ENCODE measurements around the gene IPPK. TPM values are rescaled to one million over a fixed set of nuclear protein-coding genes. Genes with fewer than 3 reads are reported as not detected.
A peak's percentile ranks its signal among the peaks of the same experiment; 100 is the strongest.

Gene IPPK
- total RNA-seq, 2 donors from 2014 or later: 7.1 to 9.5 TPM

DNA sequence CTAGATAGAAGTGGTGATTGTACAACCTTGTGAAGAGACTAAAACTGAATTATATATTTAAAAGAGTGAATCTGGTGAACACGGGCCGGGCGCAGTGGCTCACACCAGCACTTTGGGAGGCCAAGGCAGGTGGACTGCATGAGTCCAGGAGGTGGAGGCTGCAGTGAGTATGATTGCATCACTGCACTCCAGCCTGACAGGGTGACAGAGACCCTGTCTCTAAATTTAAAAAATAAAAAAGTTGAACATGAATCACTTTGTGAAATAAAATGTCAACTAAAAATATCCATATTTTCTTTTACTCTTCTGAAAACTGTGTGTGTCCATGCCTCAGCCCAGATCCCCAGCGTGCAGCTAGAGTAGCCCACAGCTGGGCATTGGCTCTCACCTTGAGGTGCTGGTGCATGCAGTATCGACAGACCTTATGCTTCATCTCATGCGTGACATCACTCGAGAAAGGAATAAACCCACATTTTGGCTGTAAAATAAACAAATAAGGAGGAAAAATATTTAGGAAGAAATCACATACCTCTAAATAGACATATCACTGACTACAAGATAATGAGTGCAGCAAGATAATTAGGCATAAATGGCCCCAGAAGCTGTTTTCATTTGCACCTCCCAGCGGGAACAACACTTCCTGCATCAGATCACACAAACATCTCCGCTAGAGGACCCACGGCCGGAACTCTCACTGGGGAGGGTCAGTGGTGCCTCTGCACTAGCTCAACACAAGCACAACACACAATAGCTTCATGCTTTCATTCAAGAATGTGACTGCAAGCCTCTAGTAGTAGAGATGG, 22.1 kb downstream of the IPPK start:
- DNase-seq (no peak), ATAC-seq (no peak)
- intact Hi-C loops (cut with DNase I, micrococcal nuclease): loop anchor here in 1 of 2 donors (10.0 kb wide), 1 partner anchor 513 kb away; no protein-coding TSS in a partner anchor

DNA sequence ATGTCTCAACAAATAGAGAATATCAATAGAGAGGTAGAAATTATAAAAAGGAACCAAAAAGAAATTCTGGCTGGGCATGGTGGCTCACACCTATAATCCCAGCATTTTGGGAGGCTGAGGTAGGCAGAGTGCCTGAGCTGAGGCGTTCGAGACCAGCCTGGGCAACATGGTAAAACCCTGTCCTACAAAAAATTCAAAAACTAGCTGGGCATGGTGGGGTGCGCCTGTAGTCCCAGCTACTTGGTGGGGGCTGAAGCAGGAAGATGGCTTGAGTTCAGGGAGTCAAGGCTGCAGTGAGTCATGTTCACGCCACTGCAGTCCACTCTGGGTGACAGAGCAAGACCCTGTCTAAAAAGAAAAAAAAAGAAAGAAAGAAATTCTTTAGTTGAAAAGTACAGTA, 24.9 kb downstream of the IPPK start:
- DNase-seq: no peak
- intact Hi-C loops (cut with DNase I, micrococcal nuclease): loop anchor here in 1 of 2 donors (10.0 kb wide), 1 partner anchor 510 kb away; no protein-coding TSS in a partner anchor
- no peak for ATAC-seq

DNA sequence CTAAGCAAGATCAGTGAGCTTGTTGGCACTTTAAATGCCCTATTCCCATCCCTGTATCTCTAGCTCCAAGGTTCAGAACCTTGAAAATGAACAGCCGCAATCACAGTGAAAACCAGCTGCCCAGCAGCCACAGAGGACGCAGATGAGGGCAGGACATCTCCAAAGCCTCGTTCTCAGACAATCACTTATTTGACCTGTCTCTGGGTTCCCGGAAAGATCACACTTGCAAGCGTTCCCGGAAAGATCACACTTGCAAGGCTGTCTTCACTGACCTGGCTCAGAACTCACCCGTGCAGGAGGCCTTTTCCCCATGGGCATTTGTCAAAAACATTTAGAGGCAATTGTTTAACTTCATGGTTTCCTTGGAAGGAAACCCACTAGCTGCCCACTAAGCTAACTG, 25.7 kb downstream of the IPPK start:
- DNase-seq: no peak
- ATAC-seq: no peak
- intact Hi-C loops (cut with DNase I, micrococcal nuclease): loop anchor here in 1 of 2 donors (10.0 kb wide), 1 partner anchor 509 kb away; no protein-coding TSS in a partner anchor

DNA sequence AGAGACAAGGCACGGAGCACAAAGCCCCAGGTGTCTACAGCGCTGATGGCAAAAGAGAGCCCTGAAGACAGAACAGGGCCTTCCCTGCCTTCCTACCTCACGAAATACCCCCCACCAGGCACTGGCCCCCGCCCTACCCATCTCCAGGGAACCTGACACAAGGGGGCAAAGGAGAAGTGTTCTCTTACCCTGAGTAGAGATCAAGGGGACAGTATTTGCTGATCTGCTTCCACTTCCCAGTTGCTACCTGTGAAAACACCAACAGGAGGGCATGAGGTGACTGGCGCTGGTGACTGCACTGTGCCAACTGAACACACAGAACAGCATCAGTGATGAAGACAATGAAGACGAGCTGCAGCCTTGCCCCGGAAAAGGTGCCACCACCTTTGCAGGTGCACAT, 27.4 kb downstream of the IPPK start:
- DNase-seq: peak in 1 of 2 donors; percentile 11
- intact Hi-C loops (cut with DNase I, micrococcal nuclease): loop anchor here in 1 of 2 donors (10.0 kb wide), 1 partner anchor 508 kb away; no protein-coding TSS in a partner anchor
- no peak for ATAC-seq

DNA sequence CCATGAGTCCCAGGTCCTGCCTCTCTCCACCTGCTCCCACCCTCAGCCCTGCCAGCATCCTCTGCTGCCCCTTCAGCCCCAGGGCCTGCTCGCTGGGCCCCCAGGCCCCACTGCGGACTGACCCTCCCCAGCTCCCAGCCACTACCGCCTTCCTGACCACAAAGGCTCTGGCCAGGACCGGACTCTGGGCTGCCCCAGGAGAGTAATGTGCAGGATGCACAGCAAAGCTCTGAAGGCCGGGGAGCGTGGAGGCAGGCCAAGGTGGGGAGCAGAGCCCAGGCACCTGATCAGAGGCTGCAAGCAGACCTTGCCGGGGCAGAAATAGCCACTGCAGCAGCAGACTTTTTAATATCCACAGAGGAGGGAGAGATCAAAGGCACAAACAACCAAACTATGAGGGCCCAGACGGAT, 27.9 kb downstream of the IPPK start:
- DNase-seq (peak in 1 of 2 donors; percentile 20), ATAC-seq (no peak)
- intact Hi-C loops (cut with DNase I, micrococcal nuclease): loop anchor here in 1 of 2 donors (10.0 kb wide), 1 partner anchor 507 kb away; no protein-coding TSS in a partner anchor

DNA sequence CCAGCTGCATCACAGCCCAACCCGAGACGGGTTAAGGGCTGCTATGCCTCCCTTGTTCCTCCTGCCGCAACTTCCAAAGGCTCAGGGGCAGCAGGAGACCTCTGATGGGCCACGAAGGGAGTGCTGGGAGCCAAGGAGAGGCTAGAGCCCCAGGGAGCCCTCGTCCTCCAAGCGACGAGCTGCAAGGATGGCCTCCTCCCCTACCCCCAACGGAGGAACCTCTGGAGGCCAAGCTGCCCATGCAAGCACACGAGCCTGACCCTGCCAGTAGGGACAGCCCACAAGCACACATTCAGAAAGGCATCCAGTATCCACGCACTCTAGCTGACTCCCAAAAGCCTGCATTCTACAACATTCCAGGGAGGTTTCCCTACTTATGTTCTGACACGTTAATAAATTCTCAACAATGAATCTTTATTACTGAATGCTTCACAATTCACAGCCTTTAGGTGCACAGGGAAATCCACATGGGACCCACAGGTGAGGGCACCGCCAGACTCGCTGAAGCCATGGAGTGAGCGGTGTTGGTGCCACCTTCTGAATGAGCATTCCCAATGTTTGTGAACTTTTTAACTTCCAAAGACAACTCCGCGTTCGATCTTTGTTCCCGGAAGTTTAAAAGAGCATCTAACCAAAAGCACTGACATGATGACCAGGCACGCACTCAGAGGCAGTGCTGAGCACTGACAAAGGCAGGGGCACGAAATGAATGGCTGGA, 28.7 kb downstream of the IPPK start:
- no peak for ATAC-seq
- intact Hi-C loops (cut with DNase I, micrococcal nuclease): loop anchor here in 1 of 2 donors (10.0 kb wide), 1 partner anchor 506 kb away; no protein-coding TSS in a partner anchor
- DNase-seq: peak in 1 of 2 donors; percentile 8

DNA sequence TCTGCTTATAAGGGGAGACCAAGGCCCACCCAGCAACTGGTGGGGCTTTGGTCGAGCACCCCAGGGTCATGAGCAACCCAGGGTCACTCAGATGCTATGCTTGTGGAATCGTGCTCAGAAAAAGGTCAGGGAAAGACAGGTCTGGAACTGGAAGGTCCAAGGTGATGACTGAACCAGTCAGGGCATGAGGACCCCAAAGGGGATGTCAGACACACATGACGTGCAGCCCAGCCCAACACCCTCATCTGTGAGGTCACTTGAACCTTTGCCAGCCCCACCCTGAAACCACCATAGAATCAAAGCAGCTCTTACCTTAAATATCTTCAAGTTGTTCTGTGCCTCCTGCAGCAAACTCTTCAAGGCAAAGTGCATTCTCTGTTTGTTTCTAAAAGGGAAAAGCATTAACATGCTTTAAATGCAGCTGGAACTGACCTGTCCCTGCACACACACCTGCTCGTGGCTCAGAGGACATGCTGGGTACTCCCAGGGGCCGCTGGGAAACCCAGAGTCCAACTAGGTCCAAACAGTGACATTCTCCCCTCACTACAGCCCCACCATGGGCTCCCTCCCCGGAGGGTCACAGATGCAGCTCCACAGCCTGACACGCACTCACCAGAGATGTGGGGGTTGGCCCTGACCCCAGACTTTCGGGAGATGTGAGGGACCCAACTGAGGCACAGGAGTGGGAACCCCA, 29.4 kb downstream of the IPPK start:
- no peak for ATAC-seq
- intact Hi-C loops (cut with DNase I, micrococcal nuclease): loop anchor here in 1 of 2 donors (10.0 kb wide), 1 partner anchor 506 kb away; no protein-coding TSS in a partner anchor
- peak in 1 of 2 donors; percentile 5 for DNase-seq

DNA sequence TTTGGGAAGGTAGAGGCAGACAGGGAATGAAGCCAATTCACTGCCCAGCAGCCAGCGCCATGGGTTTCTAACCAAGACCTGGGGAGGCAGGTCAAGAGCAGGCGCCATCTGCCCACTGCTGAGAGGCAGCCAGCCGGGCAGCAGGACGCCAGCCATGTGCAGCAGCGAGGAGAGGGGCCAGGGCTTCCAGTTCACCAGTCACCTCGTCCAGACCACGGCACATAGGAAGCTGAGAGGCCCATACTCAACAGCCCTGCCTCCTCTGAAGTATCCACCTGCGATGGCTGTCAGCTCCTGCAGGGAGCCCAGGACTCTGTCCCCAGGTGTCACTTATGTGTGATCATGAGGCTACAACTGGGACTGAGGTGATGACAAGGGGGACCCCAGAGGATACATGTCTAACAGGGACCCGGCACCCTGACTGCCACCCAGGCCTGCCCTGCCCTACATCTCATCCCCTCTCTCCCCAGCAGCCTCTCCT, 30.1 kb downstream of the IPPK start:
- DNase-seq (peak in 1 of 2 donors; percentile 17), ATAC-seq (no peak)
- intact Hi-C loops (cut with DNase I, micrococcal nuclease): loop anchor here in 1 of 2 donors (10.0 kb wide), 1 partner anchor 505 kb away; no protein-coding TSS in a partner anchor

DNA sequence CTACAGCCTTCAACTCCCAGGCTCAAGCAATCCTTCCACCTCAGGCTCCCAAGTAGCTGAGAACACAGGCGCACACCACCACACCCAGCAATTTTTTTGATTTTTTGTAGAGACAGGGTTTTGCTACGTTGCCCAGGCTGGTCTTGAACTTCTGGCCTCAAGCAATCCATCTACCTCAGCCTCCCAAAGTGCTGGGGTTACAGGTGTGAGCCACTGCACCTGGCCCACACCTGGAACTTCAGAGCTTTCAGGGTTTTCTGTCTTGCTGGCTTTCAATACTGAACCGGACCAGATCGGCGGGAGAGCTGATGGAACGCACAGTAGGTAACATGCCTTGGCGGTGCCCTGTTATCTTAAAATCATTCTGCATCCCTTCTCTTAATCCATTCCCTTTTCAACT, 30.8 kb downstream of the IPPK start:
- intact Hi-C loops (cut with DNase I, micrococcal nuclease): no loop called here
- ATAC-seq: no peak
- peak in 1 of 2 donors; percentile 7 for DNase-seq

DNA sequence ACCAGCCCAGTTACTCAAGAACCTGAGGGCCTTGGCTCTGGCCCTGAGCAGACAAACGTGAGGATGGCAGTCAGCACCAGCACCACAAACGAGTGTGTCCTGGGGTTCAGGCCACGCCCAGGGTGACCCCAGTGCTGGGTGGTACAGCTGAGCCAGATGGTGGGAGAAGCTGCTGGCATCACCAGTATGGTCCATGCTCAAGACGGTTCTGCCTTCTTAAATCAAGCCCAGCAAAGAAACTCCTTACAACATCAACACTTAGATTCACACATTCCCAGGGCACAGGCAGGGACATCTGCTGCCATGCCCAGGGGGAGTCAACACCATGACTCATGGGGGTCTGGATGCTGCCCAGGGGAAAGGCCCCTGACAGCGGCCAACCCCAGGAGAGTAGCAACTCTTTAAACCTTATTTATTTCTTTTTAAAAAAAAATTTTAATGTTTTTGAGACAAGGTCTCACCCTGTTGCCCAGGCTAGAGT, 31.3 kb downstream of the IPPK start:
- peak in 1 of 2 donors; percentile 4 for DNase-seq
- ATAC-seq: no peak
- intact Hi-C loops (cut with DNase I, micrococcal nuclease): no loop called here

DNA sequence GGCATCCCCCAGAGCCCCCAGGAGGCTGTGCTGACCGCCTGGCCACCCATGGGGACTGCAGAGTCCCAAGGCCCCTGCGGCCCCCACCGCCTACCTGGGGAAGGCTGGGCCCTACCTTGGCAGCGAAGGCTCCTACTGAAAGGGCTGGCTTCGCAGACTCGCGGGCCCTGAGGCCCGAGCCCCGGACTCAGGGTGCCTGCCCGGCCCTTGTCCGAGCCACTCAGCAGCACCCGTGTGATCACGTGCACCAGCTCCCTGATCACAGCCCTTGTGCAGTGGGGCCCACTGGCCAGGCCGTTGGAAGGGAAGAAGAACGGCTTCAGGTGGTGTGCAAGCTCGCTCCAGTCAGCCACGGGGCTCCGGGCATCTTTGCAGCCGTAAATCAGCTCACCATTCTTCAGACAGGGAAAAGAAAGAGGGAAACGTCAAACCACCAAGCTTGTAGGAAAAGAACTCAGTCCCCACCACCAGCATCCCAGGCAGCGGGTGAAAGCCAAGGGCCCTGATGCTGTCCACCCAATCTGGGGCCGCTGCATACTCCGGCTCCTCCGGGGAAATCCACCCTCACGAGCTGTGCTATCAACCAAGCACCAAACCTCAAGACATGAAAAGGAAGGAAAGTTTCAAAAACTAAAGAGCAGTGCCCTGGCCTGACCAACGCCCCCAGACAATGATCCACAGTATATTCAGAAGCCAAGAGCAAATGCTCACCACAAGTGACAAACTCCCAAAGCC, 31.9 kb downstream of the IPPK start:
- intact Hi-C loops (cut with DNase I, micrococcal nuclease): no loop called here
- ATAC-seq (no peak), DNase-seq (peak in 1 of 2 donors; percentile 8)

DNA sequence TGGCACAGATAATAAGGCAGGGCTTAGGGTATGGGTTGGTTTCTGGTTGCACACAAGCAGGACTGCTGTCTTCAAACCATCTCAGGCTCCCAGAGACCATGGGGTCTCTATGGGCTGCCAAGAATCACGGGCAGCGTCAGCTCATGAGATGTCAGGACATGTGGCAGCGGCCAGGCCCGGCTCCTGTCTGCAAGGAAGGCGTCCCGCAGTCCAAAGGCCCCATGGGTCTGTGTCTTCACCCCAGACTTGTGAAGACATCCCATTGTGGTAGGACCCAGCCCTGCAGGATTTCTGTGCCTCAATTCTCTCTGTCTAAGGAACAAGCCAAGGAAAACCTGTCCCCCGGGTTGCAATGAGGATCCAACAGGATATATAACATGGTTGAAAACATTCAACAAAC, 32.6 kb downstream of the IPPK start:
- ATAC-seq (no peak), DNase-seq (peak in 1 of 2 donors; percentile 14)
- intact Hi-C loops (cut with DNase I, micrococcal nuclease): no loop called here

DNA sequence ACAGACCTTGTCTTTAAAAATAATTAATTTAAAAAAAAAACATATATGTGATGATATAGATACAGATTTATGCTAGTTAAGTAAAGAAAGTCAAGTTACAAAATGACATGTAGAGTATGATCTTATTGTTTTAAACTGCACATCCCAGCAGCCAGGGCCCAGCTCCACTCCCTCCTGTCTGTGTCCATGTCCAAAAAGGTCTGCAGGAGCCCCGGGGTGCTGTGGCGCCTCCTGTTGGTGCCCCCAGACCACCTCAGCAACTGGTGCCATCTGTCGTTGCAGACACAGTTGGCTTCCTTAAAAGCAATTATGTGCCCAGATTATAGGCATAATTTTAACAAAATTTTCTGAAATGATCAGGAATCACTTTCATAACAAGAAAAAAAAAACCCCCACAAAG, 33.3 kb downstream of the IPPK start:
- DNase-seq: no peak
- intact Hi-C loops (cut with DNase I, micrococcal nuclease): no loop called here
- no peak for ATAC-seq

DNA sequence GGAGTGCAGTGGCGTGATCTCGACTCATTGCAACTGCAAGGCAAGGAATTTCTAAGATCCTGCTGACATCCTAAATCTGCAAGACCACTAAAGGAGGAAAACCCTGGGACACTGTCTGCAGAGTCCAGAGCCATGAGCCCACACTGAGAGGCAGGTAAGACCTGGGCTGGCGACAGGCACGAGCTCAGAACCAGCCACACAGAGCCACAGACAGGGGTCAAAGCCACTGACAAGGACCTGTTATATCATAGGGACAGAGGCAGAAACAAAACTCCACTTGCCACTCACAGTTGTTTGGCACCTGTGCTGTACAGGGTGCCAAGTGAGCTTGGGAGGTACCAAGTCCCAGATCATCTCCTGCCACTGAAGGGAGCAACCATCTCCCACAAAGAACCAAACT, 34.2 kb downstream of the IPPK start:
- intact Hi-C loops (cut with DNase I, micrococcal nuclease): no loop called here
- no peak for ATAC-seq
- DNase-seq: peak in 1 of 2 donors; percentile 14

DNA sequence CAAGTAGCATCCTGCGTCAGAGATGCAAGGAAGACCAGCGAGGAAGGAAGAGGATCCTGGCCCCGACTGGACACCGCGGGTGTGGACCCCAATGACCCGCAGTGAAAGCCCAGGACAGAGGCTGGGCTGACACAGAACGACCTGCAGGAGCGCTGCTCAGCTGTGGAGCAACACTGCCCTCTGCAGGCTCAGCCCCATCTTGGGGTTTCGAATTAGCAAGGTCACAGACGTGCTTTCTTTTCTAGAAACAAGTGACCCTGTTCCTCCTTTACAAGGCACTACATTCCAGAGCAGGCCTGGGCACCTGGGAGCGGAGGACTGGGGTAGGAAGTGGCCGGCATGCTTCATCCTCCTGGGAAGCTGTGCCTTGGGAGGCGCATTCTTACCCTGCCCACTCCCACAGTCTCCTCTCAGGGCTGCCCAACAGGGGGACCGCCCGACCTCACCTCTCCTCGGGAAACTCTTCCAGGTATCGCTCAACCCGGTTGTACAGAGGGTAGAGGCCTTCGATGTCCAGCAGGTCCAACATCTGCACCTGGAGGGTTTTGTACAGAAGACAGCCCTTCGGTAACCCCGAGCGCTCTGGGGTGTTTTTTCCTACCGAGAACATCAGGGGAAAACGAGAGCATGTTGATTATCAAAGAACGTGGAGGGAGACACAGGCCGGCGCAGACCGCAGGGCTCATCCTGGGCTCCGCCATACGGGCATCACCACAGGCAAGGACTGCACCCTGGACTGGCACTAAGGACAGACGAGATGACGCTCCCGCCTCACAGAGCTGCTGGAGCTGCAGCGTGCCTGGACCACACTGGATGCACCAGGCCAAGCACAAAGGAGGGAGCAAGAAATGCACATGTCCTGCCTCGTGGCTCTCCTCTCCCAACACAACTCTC, 35.0 kb downstream of the IPPK start:
- intact Hi-C loops (cut with DNase I, micrococcal nuclease): loop anchor here in 1 of 2 donors (5.0 kb wide), 1 partner anchor 293 kb away; no protein-coding TSS in a partner anchor
- peak; percentile 92 for ATAC-seq
- DNase-seq: peak; percentile 52 to 83

DNA sequence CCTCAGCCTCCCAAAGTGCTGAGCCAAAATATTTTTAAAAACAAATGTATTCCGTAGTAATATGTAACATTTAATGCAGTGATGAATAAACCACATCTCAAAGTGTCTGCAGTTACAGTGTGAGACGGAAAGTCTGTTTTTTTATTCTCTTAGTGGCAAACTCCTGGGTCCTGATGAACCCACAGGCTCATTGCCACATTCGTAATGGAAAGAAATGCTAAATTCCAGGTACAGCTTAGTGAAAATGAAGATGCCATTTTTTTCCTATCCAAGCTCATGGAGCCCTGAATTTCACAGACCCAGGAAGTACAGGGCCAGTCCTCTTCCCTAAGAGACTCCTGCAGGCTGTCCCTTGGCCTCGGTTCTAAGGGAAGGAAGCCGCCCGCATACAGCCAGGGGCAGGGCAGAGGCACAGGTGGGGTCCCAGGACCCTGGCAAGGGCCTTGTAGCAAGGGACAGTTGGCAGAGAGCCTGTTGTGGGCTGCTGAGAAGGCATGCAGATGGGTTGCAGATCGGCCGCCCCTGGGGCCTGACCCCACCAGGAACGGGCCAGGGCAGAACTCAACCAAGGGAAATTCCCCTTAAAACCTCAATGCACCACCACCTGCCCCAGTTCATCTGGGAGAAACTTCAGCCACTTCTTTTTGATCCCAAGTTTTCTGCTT, 36.2 kb downstream of the IPPK start:
- intact Hi-C loops (cut with DNase I, micrococcal nuclease): loop anchor here in 1 of 2 donors (5.0 kb wide), 1 partner anchor 291 kb away; no protein-coding TSS in a partner anchor
- no peak for ATAC-seq
- peak in 1 of 2 donors; percentile 10 for DNase-seq
